ENCODE results near the gene MDC1. TPM values are rescaled to one million over a fixed set of nuclear protein-coding genes. Genes with fewer than 3 reads are reported as not detected.

Gene MDC1
- total and polyA plus RNA-seq, 12 donors: 11.2 to 21.7 (median 19.4) TPM

GRCh38 chr6:30752157-30752927 is 35.3 kb upstream of the MDC1 start:
- WGBS, 2 donors: 31% methylated on average over 12 of the region's 12 CpGs
- Histone ChIP-seq H3K27ac (peak overlapping the region; percentile 82 to 99 (median 94)), H3K9me3 (no peaks in the 10 kb centered on the region), H3K4me3 (no peak overlapping the region), H3K4me1 (peaks cover 8 to 65% (median 41%) of the 10 kb centered on the region in 9 donors), H3K27me3 (no peaks in the 10 kb centered on the region), H3K36me3 (no peaks in the 10 kb centered on the region)
- DNase-seq (peak; percentile 88 to 95), ATAC-seq (peak; percentile 91 to 96 (median 94))
- TF ChIP-seq CTCF (IDR thresholded peaks at IDR 0.05): peak in 3 of 9 donors; percentile 11 to 29 (median 21)
- intact Hi-C loops (cut with DNase I): loop anchor here in 1 of 10 donors (2.0 kb wide), 1 partner anchor 28 kb away; no protein-coding TSS in a partner anchor

GRCh38 chr6:30750379-30750668 is 33.2 kb upstream of the MDC1 start:
- H3K27ac ChIP-seq: peak overlapping the region in 6 of 10 donors; percentile 90 to 99 (median 96)
- ATAC-seq (no peak), DNase-seq (no peak)
- H3K36me3 ChIP-seq: no peaks in the 10 kb centered on the region
- intact Hi-C loops (cut with DNase I): no loop called here
- peaks cover 6 to 65% (median 46%) of the 10 kb centered on the region in 9 donors for H3K4me1 ChIP-seq
- no peak for TF ChIP-seq CTCF (IDR thresholded peaks at IDR 0.05)
- H3K27me3 ChIP-seq: no peaks in the 10 kb centered on the region
- no peak overlapping the region for H3K4me3 ChIP-seq
- no peaks in the 10 kb centered on the region for H3K9me3 ChIP-seq

GRCh38 chr6:30749554-30750378 is 32.7 kb upstream of the MDC1 start:
- ATAC-seq (no peak), DNase-seq (no peak)
- no peaks in the 10 kb centered on the region for H3K36me3 ChIP-seq
- TF ChIP-seq CTCF (IDR thresholded peaks at IDR 0.05): no peak
- peaks cover 9 to 71% (median 46%) of the 10 kb centered on the region in 9 donors for H3K4me1 ChIP-seq
- H3K4me3 ChIP-seq: no peak overlapping the region
- intact Hi-C loops (cut with DNase I): loop anchor here in 3 of 10 donors (5.0 to 10.0 kb wide), 3 partner anchors 75 to 335 kb away; no protein-coding TSS in a partner anchor
- 92 to 93% methylated on average over 12 of the region's 12 CpGs for WGBS, 2 donors
- H3K27ac ChIP-seq: peak overlapping the region in 6 of 10 donors; percentile 62 to 99 (median 96)
- no peaks in the 10 kb centered on the region for H3K9me3 ChIP-seq
- no peaks in the 10 kb centered on the region for H3K27me3 ChIP-seq

- Histone ChIP-seq H3K36me3 (no peaks in the 10 kb centered on the region), H3K27ac (peak overlapping the region in 7 of 10 donors; percentile 1 to 99 (median 62)), H3K9me3 (no peaks in the 10 kb centered on the region), H3K27me3 (no peaks in the 10 kb centered on the region), H3K4me1 (peaks cover 9 to 77% (median 46%) of the 10 kb centered on the region in 9 donors), H3K4me3 (no peak overlapping the region)
- TF ChIP-seq CTCF (IDR thresholded peaks at IDR 0.05): no peak
- WGBS, 2 donors: 69 to 73% methylated on average over 8 of the region's 8 CpGs
- intact Hi-C loops (cut with DNase I): loop anchor here in 3 of 10 donors (5.0 to 10.0 kb wide), 3 partner anchors 76 to 336 kb away; no protein-coding TSS in a partner anchor
- ATAC-seq (no peak), DNase-seq (no peak)
Observed at GRCh38 chr6:30748851-30749540, 31.9 kb upstream of the MDC1 start.

Data from heart right ventricle (tissue), 16 donors.